GM23338 (cell line): ENCODE measurements around the gene ERO1A. TPM values are rescaled to one million over a fixed set of nuclear protein-coding genes. Genes with fewer than 3 reads are reported as not detected.
A peak's percentile ranks its signal among the peaks of the same experiment; 100 is the strongest.

Experiments used
- ATAC-seq: fragments of 200-7000 bp; cut with Tn5 transposase; 3 replicates; pipeline ENCODE4 v1.9.1; 2020
- DNase-seq: peaks from one replicate; pipeline ENCODE4 v3.0.0-alpha.2; 2015; ENCODE audit warnings: low spot score
- H2AFZ ChIP-seq: fragments of 200-600 bp; sonication (generic); 2 replicates; pipeline ENCODE4 v1.8.0; 2016; ENCODE audit warnings: antibody characterized with exemption, mild to moderate bottlenecking, moderate library complexity
- H3F3A ChIP-seq: fragments of 200-600 bp; sonication (generic); replicated peaks from 2 replicates; pipeline ENCODE4 v1.8.0; 2017; ENCODE audit warnings: antibody characterized with exemption, mixed run types, low read depth
- H3K27ac ChIP-seq: fragments of 200-600 bp; sonication (generic); 2 replicates; pipeline ENCODE4 v1.6.1; 2016; ENCODE audit warnings: low read depth
- H3K27me3 ChIP-seq: fragments of 200-600 bp; sonication (generic); 2 replicates; pipeline ENCODE4 v1.8.0; 2016; ENCODE audit warnings: mild to moderate bottlenecking, mixed run types, moderate library complexity; ENCODE audit not compliant: insufficient read depth
- H3K36me3 ChIP-seq: fragments of 200-600 bp; sonication (generic); 2 replicates; pipeline ENCODE4 v1.8.0; 2016; ENCODE audit warnings: mild to moderate bottlenecking; ENCODE audit not compliant: insufficient read depth
- H3K4me1 ChIP-seq: fragments of 200-600 bp; sonication (generic); 2 replicates; pipeline ENCODE4 v1.8.0; 2016; ENCODE audit warnings: mild to moderate bottlenecking, moderate library complexity; ENCODE audit not compliant: insufficient read depth
- H3K4me2 ChIP-seq: fragments of 200-600 bp; sonication (generic); 2 replicates; pipeline ENCODE4 v1.7.1; 2017; ENCODE audit warnings: mixed run types
- H3K4me3 ChIP-seq: fragments of 200-600 bp; sonication (generic); 2 replicates; pipeline ENCODE4 v1.6.1; 2016; ENCODE audit warnings: mixed run types
- H3K79me2 ChIP-seq: fragments of 200-600 bp; sonication (generic); replicated peaks from 2 replicates; pipeline ENCODE4 v1.8.0; 2017; ENCODE audit warnings: mild to moderate bottlenecking; ENCODE audit not compliant: insufficient read depth
- H3K9me2 ChIP-seq: fragments of 200-600 bp; sonication (generic); 2 replicates; pipeline ENCODE4 v1.8.0; 2017; ENCODE audit not compliant: insufficient read depth
- H4K20me1 ChIP-seq: fragments of 200-600 bp; sonication (generic); replicated peaks from 2 replicates; pipeline ENCODE4 v1.8.0; 2017; ENCODE audit warnings: mild to moderate bottlenecking; ENCODE audit not compliant: insufficient read depth
- H3K27ac Mint-ChIP-seq: 2 replicates; pipeline ENCODE4 v1.8.0; 2020; ENCODE audit warnings: inconsistent platforms, mild to moderate bottlenecking, moderate library complexity, mixed read lengths
- H3K27me3 Mint-ChIP-seq: 3 replicates; pipeline ENCODE4 v1.8.0; 2022; ENCODE audit warnings: low read depth, mild to moderate bottlenecking, moderate library complexity, mixed read lengths, inconsistent platforms; ENCODE audit not compliant: insufficient read depth, poor library complexity
- H3K36me3 Mint-ChIP-seq: 3 replicates; pipeline ENCODE4 v1.8.0; 2021; ENCODE audit warnings: low read depth, mild to moderate bottlenecking, inconsistent platforms, moderate library complexity, mixed read lengths
- H3K4me1 Mint-ChIP-seq: 3 replicates; pipeline ENCODE4 v1.8.0; 2020; ENCODE audit warnings: mild to moderate bottlenecking, inconsistent platforms, mixed read lengths
- H3K4me3 Mint-ChIP-seq: 3 replicates; pipeline ENCODE4 v1.8.0; 2021; ENCODE audit warnings: moderate library complexity, mild to moderate bottlenecking, inconsistent platforms, mixed read lengths
- H3K9me3 Mint-ChIP-seq: 3 replicates; pipeline ENCODE4 v1.8.0; 2020; ENCODE audit warnings: moderate library complexity, mild to moderate bottlenecking, inconsistent platforms, mixed read lengths
- CREB1 ChIP-seq: fragments of 250-450 bp; sonication (Bioruptor Pico); IDR thresholded peaks from 2 replicates; pipeline ENCODE4 v1.5.0; 2020; ENCODE audit warnings: low read depth, mild to moderate bottlenecking, moderate library complexity
- NANOG ChIP-seq: IDR thresholded peaks from 2 replicates; pipeline ENCODE4 v1.6.1; 2016; ENCODE audit warnings: antibody characterized with exemption, borderline replicate concordance
- polyA plus RNA-seq: library from polyadenylated mRNA; unstranded; fragments of >200 nt; fragmentation: Nextera tagmentation; extraction: Ambion mirVana; gene quantifications from 2 replicates; pipeline ENCODE4 v1.2.1, GENCODE V29; 2016
- total RNA-seq: library from RNA; depleted of rRNA; stranded (reverse); fragments of >200 nt; shearing (Covaris generic); gene quantifications from 2 replicates; pipeline ENCODE4 v1.2.3, GENCODE V29; 2014
- TF ChIP-seq, protein P1 (sequence below), 2 experiments: fragments of 200-600 bp in 1 of 2; sonication (generic) in 1 of 2; conservative IDR thresholded peaks; 2 replicates each; pipeline versions ENCODE4 v1.5.1 to v1.6.1; 2016 to 2017; ENCODE audit warnings: antibody characterized with exemption in 2 of 2, low read depth in 2 of 2, mild to moderate bottlenecking in 2 of 2, moderate library complexity in 1 of 2
- TF ChIP-seq, protein P2 (sequence below): IDR thresholded peaks from one replicate; pipeline ENCODE4 v1.6.1; 2018; ENCODE audit warnings: antibody characterized with exemption; ENCODE audit not compliant: unreplicated experiment

ERO1A gene
- total and polyA plus RNA-seq, 2 experiments from 2014 or later, result 25.2 to 44.7 TPM

DNA sequence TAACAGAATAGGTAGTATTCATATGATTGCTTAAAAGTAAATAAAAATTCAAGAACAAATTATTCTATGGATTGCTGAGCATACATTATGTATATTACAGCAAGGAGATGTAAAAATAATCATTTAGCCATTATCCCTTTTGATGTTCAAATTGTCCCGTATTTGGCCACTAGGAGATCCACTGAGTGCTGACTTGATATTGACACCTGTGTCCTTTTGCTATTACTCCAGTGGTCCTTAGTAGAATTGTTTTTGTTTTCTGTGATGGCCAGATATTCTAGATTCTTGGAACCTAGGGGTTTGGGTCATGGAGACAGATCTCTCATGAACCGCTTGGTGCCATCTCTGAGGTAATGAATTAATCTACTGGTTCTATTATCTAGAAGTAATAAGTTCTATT is 16.8 kb downstream of the ERO1A start:
- no peak overlapping the region for H3K27ac ChIP-seq
- no peak overlapping the region for H3K4me2 ChIP-seq
- peaks cover 4% of the 10 kb centered on the region; the same call in 1 of the 2 replicates for H3K79me2 ChIP-seq
- Mint-ChIP-seq H3K27ac (no peak overlapping the region), H3K9me3 (no peaks in the 10 kb centered on the region), H3K4me1 (no peaks in the 10 kb centered on the region), H3K36me3 (no peaks in the 10 kb centered on the region; the same call in 1 of the 3 replicates), H3K27me3 (no peaks in the 10 kb centered on the region), H3K4me3 (no peak overlapping the region)
- H3K36me3 ChIP-seq, result no peaks in the 10 kb centered on the region; the same call in 1 of the 2 replicates
- DNase-seq, result peak; percentile 43
- H3K4me3 ChIP-seq, result no peak overlapping the region
- H4K20me1 ChIP-seq, result no peaks in the 10 kb centered on the region
- H3F3A ChIP-seq, result no peaks in the 10 kb centered on the region
- no peak overlapping the region for H2AFZ ChIP-seq
- no peaks in the 10 kb centered on the region for H3K4me1 ChIP-seq
- no peak for TF ChIP-seq CREB1 (CRISPR knock-in tag)
- TF ChIP-seq, protein P1, sequence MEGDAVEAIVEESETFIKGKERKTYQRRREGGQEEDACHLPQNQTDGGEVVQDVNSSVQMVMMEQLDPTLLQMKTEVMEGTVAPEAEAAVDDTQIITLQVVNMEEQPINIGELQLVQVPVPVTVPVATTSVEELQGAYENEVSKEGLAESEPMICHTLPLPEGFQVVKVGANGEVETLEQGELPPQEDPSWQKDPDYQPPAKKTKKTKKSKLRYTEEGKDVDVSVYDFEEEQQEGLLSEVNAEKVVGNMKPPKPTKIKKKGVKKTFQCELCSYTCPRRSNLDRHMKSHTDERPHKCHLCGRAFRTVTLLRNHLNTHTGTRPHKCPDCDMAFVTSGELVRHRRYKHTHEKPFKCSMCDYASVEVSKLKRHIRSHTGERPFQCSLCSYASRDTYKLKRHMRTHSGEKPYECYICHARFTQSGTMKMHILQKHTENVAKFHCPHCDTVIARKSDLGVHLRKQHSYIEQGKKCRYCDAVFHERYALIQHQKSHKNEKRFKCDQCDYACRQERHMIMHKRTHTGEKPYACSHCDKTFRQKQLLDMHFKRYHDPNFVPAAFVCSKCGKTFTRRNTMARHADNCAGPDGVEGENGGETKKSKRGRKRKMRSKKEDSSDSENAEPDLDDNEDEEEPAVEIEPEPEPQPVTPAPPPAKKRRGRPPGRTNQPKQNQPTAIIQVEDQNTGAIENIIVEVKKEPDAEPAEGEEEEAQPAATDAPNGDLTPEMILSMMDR (conservative IDR thresholded peaks at IDR 0.05; ENCODE audit: low read depth in 2 of 2), result peak; percentile 27 to 54
- H3K27me3 ChIP-seq, result no peaks in the 10 kb centered on the region
- no peaks in the 10 kb centered on the region for H3K9me2 ChIP-seq
- ATAC-seq, result no peak

DNA sequence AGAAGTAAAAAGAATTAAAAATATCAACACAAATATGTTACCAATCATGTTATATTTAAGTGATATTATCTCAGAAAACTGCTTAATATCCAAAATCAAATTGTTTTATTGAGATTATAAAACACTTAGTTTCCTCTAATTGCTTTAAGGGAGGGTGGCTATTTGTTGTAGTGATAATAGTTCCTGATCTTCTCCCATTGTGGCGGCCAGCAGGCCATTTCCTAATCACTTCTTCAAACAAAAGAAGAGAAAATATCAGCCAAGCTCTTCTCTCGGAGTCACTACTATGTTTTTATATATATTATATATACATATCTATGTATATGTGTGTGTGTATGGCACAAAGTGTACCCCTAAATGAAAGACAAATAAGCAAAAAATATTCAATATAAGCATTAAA is 31.5 kb downstream of the ERO1A start:
- H3K36me3 Mint-ChIP-seq, result peaks cover 13% of the 10 kb centered on the region; the same call in 2 of the 3 replicates
- H3K4me3 ChIP-seq, result no peak overlapping the region
- H2AFZ ChIP-seq, result no peak overlapping the region
- no peaks in the 10 kb centered on the region for H3K27me3 ChIP-seq
- no peaks in the 10 kb centered on the region for H3K9me2 ChIP-seq
- no peaks in the 10 kb centered on the region for H3K79me2 ChIP-seq
- H3K4me2 ChIP-seq, result 0 out of 2 replicates have a peak overlapping the region, but pooled peaks have one; percentile 3
- H3K4me3 Mint-ChIP-seq, result no peak overlapping the region
- H4K20me1 ChIP-seq, result no peaks in the 10 kb centered on the region
- H3K27me3 Mint-ChIP-seq, result peaks cover 2% of the 10 kb centered on the region
- H3F3A ChIP-seq, result no peaks in the 10 kb centered on the region
- H3K9me3 Mint-ChIP-seq, result no peaks in the 10 kb centered on the region
- 0 out of 2 replicates have a peak overlapping the region, but pooled peaks have one; percentile 0 for H3K27ac ChIP-seq
- H3K4me1 Mint-ChIP-seq, result peaks cover 15% of the 10 kb centered on the region
- H3K4me1 ChIP-seq, result peaks cover 4% of the 10 kb centered on the region; the same call in 1 of the 2 replicates
- DNase-seq (peak; percentile 42), ATAC-seq (peak; percentile 56; the same call in 2 of the 3 replicates)
- H3K36me3 ChIP-seq, result peaks cover 10% of the 10 kb centered on the region
- TF ChIP-seq NANOG, result peak; percentile 31; the same call in 1 of the 2 replicates
- TF ChIP-seq, protein P2, sequence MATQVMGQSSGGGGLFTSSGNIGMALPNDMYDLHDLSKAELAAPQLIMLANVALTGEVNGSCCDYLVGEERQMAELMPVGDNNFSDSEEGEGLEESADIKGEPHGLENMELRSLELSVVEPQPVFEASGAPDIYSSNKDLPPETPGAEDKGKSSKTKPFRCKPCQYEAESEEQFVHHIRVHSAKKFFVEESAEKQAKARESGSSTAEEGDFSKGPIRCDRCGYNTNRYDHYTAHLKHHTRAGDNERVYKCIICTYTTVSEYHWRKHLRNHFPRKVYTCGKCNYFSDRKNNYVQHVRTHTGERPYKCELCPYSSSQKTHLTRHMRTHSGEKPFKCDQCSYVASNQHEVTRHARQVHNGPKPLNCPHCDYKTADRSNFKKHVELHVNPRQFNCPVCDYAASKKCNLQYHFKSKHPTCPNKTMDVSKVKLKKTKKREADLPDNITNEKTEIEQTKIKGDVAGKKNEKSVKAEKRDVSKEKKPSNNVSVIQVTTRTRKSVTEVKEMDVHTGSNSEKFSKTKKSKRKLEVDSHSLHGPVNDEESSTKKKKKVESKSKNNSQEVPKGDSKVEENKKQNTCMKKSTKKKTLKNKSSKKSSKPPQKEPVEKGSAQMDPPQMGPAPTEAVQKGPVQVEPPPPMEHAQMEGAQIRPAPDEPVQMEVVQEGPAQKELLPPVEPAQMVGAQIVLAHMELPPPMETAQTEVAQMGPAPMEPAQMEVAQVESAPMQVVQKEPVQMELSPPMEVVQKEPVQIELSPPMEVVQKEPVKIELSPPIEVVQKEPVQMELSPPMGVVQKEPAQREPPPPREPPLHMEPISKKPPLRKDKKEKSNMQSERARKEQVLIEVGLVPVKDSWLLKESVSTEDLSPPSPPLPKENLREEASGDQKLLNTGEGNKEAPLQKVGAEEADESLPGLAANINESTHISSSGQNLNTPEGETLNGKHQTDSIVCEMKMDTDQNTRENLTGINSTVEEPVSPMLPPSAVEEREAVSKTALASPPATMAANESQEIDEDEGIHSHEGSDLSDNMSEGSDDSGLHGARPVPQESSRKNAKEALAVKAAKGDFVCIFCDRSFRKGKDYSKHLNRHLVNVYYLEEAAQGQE, result no peak
- H3K27ac Mint-ChIP-seq, result peak overlapping the region; percentile 92
